ENCODE data around the gene RBFA.
"Not testable (repeated sequence)": the region's sequence is repeated elsewhere in the genome, so short reads cannot be mapped to it uniquely, and the experiment has no call there.

Gene RBFA

GRCh38 chr18:80034068-80034851 lies at the start of gene RBFA:
Gene RBFA (plus strand): TSS chr18:80034434. CDS start chr18:80034496, 62 bp downstream.
- peak; percentile 98 for DNase-seq

- DNase-seq = no peak
Measured at GRCh38 chr18:79985172-79985571, 49.1 kb upstream of the RBFA start.

- no peak for DNase-seq
Measured at GRCh38 chr18:79986726-79987125, 47.5 kb upstream of the RBFA start.

- no peak for DNase-seq
Measured at GRCh38 chr18:79987566-79987965, 46.7 kb upstream of the RBFA start.

- DNase-seq = peak; percentile 62
Measured at GRCh38 chr18:79988071-79988450, 46.2 kb upstream of the RBFA start.

- DNase-seq = peak; percentile 83
Measured at GRCh38 chr18:79988451-79989194, 45.6 kb upstream of the RBFA start, which contains the start of gene TXNL4A. Gene TXNL4A (minus strand): TSS chr18:79988563. CDS start chr18:79988392, 171 bp downstream.

- no peak for DNase-seq
Measured at GRCh38 chr18:79989195-79989497, 45.1 kb upstream of the RBFA start.

- DNase-seq = no peak
Measured at GRCh38 chr18:79991494-79991893, 42.7 kb upstream of the RBFA start.

- DNase-seq = not testable (repeated sequence)
Measured at GRCh38 chr18:79999701-80000100, 34.5 kb upstream of the RBFA start.

- no peak for DNase-seq
Measured at GRCh38 chr18:80000877-80001276, 33.4 kb upstream of the RBFA start.

GRCh38 chr18:80002468-80002867 lies 31.8 kb upstream of the RBFA start:
- DNase-seq = no peak

GRCh38 chr18:80004600-80005342 lies 29.5 kb upstream of the RBFA start:
- DNase-seq = no peak

GRCh38 chr18:80006724-80007123 lies 27.5 kb upstream of the RBFA start:
- DNase-seq = no peak

GRCh38 chr18:80009661-80010550 lies 24.3 kb upstream of the RBFA start:
- no peak for DNase-seq

- no peak for DNase-seq
Measured at GRCh38 chr18:80010551-80010906, 23.7 kb upstream of the RBFA start.

GRCh38 chr18:80011496-80012137 lies 22.6 kb upstream of the RBFA start:
- not testable (repeated sequence) for DNase-seq

- DNase-seq = no peak
Measured at GRCh38 chr18:80012714-80013113, 21.5 kb upstream of the RBFA start.

- no peak for DNase-seq
Measured at GRCh38 chr18:80022613-80023012, 11.6 kb upstream of the RBFA start.

GRCh38 chr18:80023173-80023572 lies 11.1 kb upstream of the RBFA start:
- DNase-seq = no peak

- no peak for DNase-seq
Measured at GRCh38 chr18:80026363-80026762, 7.9 kb upstream of the RBFA start.

- not testable (repeated sequence) for DNase-seq
Measured at GRCh38 chr18:80027719-80028118, 6.5 kb upstream of the RBFA start.

- no peak for DNase-seq
Measured at GRCh38 chr18:80029690-80030089, 4.5 kb upstream of the RBFA start.
